Spinal cord (tissue), 10 donors: ENCODE results near the gene GNG7. TPM values are rescaled to one million over a fixed set of nuclear protein-coding genes. Genes with fewer than 3 reads are reported as not detected.

Experiments
- DNase-seq, 6 donors: peaks; one replicate each; pipeline versions ENCODE4 v3.0.0 to v3.0.0-alpha.2; 2013 to 2015; ENCODE audit warnings: low spot score in 6 of 6, low read depth in 4 of 6
- H3K27ac ChIP-seq: one replicate; pipeline ENCODE4 v1.5.1; 2013; ENCODE audit warnings: low read depth, low read length, control low read depth
- H3K27me3 ChIP-seq: one replicate; pipeline ENCODE4 v1.6.1; 2013; ENCODE audit warnings: low read length; ENCODE audit not compliant: control insufficient read depth, insufficient read depth
- H3K36me3 ChIP-seq: one replicate; pipeline ENCODE4 v1.6.1; 2013; ENCODE audit warnings: low read length; ENCODE audit not compliant: control insufficient read depth, insufficient read depth
- H3K4me1 ChIP-seq: one replicate; pipeline ENCODE4 v1.6.1; 2013; ENCODE audit warnings: low read length; ENCODE audit not compliant: control insufficient read depth, insufficient read depth
- H3K4me3 ChIP-seq: one replicate; pipeline ENCODE4 v1.5.1; 2013; ENCODE audit warnings: low read depth, low read length, control low read depth
- H3K9me3 ChIP-seq: one replicate; pipeline ENCODE4 v1.6.1; 2013; ENCODE audit warnings: low read length; ENCODE audit not compliant: control insufficient read depth, insufficient read depth
- WGBS: methylation state at CpG from one replicate; pipeline ENCODE4 v1.1.5; 2013; ENCODE audit warnings: missing lambda C conversion rate; ENCODE audit not compliant: insufficient coverage; 5-methylcytosine and 5-hydroxymethylcytosine counted together
- polyA plus RNA-seq, 2 donors: library from polyadenylated mRNA; unstranded; fragments of 120-200 nt; gene quantifications; one replicate each; pipeline ENCODE4 v1.2.1, GENCODE V29; 2013; ENCODE audit not compliant: insufficient read length in 2 of 2
- total RNA-seq, 2 donors: library from RNA; depleted of rRNA in 1 of 2; stranded (reverse); fragments of 120-200 nt in 1 of 2; fragments of >200 nt in 1 of 2; gene quantifications; one replicate each; pipeline versions ENCODE4 v1.2.3 to v1.2.4, GENCODE V29; 2013 to 2014
- donor health status: healthy.

The GNG7 gene
- total and polyA plus RNA-seq, 4 donors, result 6.2 to 60.4 (median 30.2) TPM

- 93% methylated on average over 19 of the region's 23 CpGs for WGBS
- DNase-seq, result no peak
- H3K36me3 ChIP-seq, result peaks cover 47% of the 10 kb centered on the region
Observed at GRCh38 chr19:2728783-2729387, 26.4 kb upstream of the GNG7 start.

GRCh38 chr19:2727640-2727944 lies 25.1 kb upstream of the GNG7 start:
- DNase-seq, result no peak
- H3K27me3 ChIP-seq, result peaks cover 16% of the 10 kb centered on the region
- H3K36me3 ChIP-seq, result peaks cover 34% of the 10 kb centered on the region
- no peaks in the 10 kb centered on the region for H3K9me3 ChIP-seq
- peaks cover 18% of the 10 kb centered on the region for H3K4me1 ChIP-seq
- H3K27ac ChIP-seq, result no peak overlapping the region
- H3K4me3 ChIP-seq, result no peak overlapping the region
- WGBS, result 62% methylated on average over 16 of the region's 16 CpGs

More at GRCh38 chr19:2728783-2729387, 26.4 kb upstream of the GNG7 start:
- Histone ChIP-seq H3K9me3 (no peaks in the 10 kb centered on the region), H3K4me3 (no peak overlapping the region), H3K27ac (no peak overlapping the region), H3K4me1 (peaks cover 8% of the 10 kb centered on the region), H3K27me3 (peaks cover 16% of the 10 kb centered on the region)

GRCh38 chr19:2726904-2727639 lies 24.6 kb upstream of the GNG7 start:
- peaks cover 21% of the 10 kb centered on the region for H3K27me3 ChIP-seq
- WGBS, result 21% methylated on average over 19 of the region's 26 CpGs

GRCh38 chr19:2726160-2726855 lies 23.8 kb upstream of the GNG7 start:
- Histone ChIP-seq H3K36me3 (peaks cover 21% of the 10 kb centered on the region), H3K4me1 (peaks cover 30% of the 10 kb centered on the region), H3K27me3 (peaks cover 21% of the 10 kb centered on the region), H3K27ac (no peak overlapping the region), H3K9me3 (no peaks in the 10 kb centered on the region), H3K4me3 (no peak overlapping the region)
- WGBS, result 81% methylated on average over 12 of the region's 15 CpGs
- DNase-seq, result no peak

More at GRCh38 chr19:2726904-2727639, 24.6 kb upstream of the GNG7 start:
- Histone ChIP-seq H3K4me1 (peaks cover 23% of the 10 kb centered on the region), H3K27ac (no peak overlapping the region), H3K9me3 (no peaks in the 10 kb centered on the region), H3K4me3 (no peak overlapping the region), H3K36me3 (peaks cover 29% of the 10 kb centered on the region)
- no peak for DNase-seq

GRCh38 chr19:2724148-2724557 lies 21.7 kb upstream of the GNG7 start:
- 48% methylated on average over 7 of the region's 7 CpGs for WGBS
- H3K36me3 ChIP-seq, result peaks cover 5% of the 10 kb centered on the region
- H3K9me3 ChIP-seq, result no peaks in the 10 kb centered on the region
- no peak overlapping the region for H3K4me3 ChIP-seq
- H3K27ac ChIP-seq, result no peak overlapping the region
- H3K27me3 ChIP-seq, result peaks cover 21% of the 10 kb centered on the region
- no peak for DNase-seq
- H3K4me1 ChIP-seq, result peaks cover 43% of the 10 kb centered on the region

- Histone ChIP-seq H3K36me3 (peaks cover 3% of the 10 kb centered on the region), H3K27me3 (peaks cover 21% of the 10 kb centered on the region), H3K27ac (no peak overlapping the region), H3K4me3 (no peak overlapping the region), H3K4me1 (peaks cover 43% of the 10 kb centered on the region), H3K9me3 (no peaks in the 10 kb centered on the region)
- no peak for DNase-seq
- 74% methylated on average over 14 of the region's 14 CpGs for WGBS
Observed at GRCh38 chr19:2723747-2724146, 21.3 kb upstream of the GNG7 start.

- peaks cover under 1% of the 10 kb centered on the region for H3K36me3 ChIP-seq
- H3K4me1 ChIP-seq, result peaks cover 43% of the 10 kb centered on the region
- peaks cover 21% of the 10 kb centered on the region for H3K27me3 ChIP-seq
- WGBS, result 90% methylated on average over 11 of the region's 13 CpGs
- H3K27ac ChIP-seq, result no peak overlapping the region
- no peak overlapping the region for H3K4me3 ChIP-seq
- no peaks in the 10 kb centered on the region for H3K9me3 ChIP-seq
- DNase-seq, result no peak
Observed at GRCh38 chr19:2723345-2723715, 20.8 kb upstream of the GNG7 start.

- WGBS, result 62% methylated on average over 28 of the region's 28 CpGs
- DNase-seq, result peak in 1 of 6 donors; percentile 37
- Histone ChIP-seq H3K4me3 (no peak overlapping the region), H3K27ac (no peak overlapping the region), H3K9me3 (no peaks in the 10 kb centered on the region), H3K36me3 (peaks cover 5% of the 10 kb centered on the region), H3K4me1 (peaks cover 45% of the 10 kb centered on the region), H3K27me3 (peaks cover 21% of the 10 kb centered on the region)
Observed at GRCh38 chr19:2722541-2723344, 20.2 kb upstream of the GNG7 start.
